8988T (cell line): ENCODE measurements around the gene DLG2.
"Not testable (repeated sequence)": the region's sequence is repeated elsewhere in the genome, so short reads cannot be mapped to it uniquely, and the experiment has no call there.

Experiments
- DNase-seq: peaks from one replicate; pipeline ENCODE4 v3.0.0; 2011

The DLG2 gene

DNA sequence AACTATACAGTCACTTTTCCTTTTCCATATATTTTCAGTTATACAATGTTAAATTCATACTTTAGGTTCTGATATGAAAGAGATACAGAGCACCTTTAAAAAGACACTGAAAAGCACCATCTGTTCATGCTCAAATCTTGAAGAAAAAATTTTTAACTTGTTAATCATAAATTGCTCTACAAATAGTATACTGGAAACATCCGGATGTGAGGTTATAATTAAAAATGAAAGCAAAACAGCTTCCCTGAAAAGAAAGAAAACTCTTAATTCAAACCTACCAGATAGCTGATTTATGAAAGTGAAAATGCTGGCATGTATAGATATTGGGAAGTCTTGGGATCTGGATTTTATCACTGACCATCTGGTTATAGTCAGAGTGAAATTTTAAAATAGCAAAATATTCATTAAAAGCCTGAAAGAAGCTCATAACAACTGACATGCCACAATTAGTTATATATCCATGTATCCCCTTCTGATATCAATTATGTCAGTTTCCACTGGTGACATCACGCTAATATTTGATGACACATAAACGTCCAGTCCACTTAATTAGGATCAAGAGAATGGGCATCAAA, 740.0 kb downstream of the DLG2 start:
- no peak for DNase-seq

- no peak for DNase-seq
Measured at GRCh38 chr11:84886344-84886743, 740.8 kb downstream of the DLG2 start.

DNA sequence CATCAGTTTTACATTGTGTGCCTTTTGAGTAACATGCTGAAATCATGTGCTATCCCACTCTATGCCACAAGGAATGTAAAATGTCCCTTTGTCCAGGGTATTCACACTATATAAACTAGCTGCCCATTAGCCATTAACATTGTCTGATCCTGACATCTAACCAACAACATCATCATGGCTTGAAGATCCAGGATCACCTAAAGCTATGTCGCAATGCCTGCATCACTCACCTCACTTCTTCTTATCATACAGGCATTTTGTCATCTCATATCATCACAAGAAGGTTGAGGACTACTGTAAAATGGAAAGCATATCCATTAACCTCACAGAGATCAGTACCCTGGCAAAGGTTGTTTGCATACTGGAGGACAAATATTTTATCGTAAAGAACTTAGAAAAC, 742.3 kb downstream of the DLG2 start:
- no peak for DNase-seq

- DNase-seq: no peak
Measured at GRCh38 chr11:84882056-84882455, 745.1 kb downstream of the DLG2 start.

- DNase-seq: no peak
Measured at GRCh38 chr11:84871116-84871515, 756.0 kb downstream of the DLG2 start.

GRCh38 chr11:84870486-84870885, 756.7 kb downstream of the DLG2 start:
- DNase-seq: no peak

- DNase-seq: no peak
Measured at GRCh38 chr11:84866922-84867321, 760.2 kb downstream of the DLG2 start.

DNA sequence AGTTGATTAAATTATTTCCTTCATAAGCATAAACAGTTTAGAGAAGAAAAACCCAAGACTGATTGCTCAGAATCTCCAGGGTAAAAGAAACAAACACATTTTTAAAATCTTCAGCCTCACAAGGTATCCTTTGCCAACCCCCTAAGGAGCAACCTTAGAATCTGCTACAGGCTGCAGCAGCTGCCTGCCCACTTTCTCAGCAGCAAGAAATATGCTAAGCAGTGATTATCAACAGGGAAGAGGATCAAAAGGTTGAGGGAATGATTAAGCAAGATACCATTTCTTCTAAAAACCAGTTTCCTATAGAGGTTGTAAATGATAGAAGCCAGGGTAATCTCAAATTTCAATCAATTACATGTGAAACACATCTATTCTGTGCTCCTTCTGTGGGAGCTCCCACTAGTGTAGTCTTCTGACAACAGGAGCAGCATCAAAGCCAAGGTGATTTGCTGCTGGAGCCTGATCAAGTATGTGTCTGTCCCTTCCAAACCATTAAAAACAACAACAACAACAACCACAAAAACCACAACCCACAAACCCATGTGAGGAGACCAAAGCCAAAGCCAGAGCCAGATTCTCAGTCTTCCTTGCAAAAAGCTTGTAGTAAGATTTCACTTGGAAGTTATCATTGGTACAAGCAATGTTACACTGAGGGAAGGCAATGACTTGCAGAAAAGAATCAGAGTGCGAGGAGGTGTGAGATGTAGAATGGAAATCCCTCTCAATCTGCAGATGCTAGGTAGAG, 761.2 kb downstream of the DLG2 start:
- DNase-seq: no peak

- no peak for DNase-seq
Measured at GRCh38 chr11:84865257-84865656, 761.9 kb downstream of the DLG2 start.

DNA sequence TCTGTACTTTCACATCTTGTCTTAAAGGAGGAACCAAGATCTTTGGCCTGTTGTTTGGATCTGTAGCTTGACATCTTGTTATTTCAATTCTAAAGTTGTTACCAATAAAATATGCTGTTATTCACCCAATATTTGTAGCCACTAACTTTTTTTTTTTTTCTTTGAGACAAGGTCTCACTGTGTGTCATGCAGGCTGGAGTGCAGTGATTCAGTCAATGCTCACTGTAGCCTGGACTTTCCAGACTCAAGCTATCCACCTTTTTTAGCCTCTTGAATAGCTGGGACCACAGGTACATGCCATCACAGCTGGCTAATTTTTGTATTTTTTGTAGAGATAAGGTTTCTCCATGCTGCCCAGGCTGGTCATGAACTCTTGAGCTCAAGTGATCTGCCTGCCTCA, 769.4 kb downstream of the DLG2 start:
- DNase-seq: no peak

- no peak for DNase-seq
Measured at GRCh38 chr11:84855508-84856245, 771.5 kb downstream of the DLG2 start.

GRCh38 chr11:84854498-84854880, 772.7 kb downstream of the DLG2 start:
- DNase-seq: no peak

DNA sequence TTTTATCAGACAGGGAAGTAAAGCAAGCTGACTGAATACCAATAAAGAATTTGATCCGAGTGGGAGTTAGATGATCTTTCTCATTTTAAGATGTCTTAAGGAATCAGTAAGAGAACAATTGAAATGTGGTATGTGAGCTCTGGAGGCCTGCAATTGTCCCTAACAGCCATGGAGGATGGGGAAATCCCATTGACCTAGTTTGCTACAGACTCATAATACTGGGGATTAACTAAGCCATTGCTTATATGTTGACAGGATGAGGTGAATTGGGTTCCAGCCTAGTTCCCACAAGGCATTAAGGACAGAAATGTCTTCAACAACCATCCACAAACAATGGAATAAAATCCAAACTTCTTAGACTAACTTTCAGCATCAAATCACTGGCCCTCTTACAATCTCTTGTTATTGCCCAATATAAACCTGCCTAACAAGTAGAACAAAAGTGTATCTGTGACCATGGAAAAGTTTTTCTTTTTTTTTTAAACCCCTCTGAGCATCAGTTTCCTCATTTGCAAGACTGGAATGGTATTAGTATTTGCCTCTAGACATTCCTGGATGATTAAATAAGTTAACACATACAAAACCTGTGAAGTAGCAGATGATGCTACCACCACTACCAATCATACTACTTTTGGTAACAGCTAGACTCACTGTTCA, 773.2 kb downstream of the DLG2 start:
- no peak for DNase-seq

- no peak for DNase-seq
Measured at GRCh38 chr11:84847842-84848241, 779.3 kb downstream of the DLG2 start.

DNA sequence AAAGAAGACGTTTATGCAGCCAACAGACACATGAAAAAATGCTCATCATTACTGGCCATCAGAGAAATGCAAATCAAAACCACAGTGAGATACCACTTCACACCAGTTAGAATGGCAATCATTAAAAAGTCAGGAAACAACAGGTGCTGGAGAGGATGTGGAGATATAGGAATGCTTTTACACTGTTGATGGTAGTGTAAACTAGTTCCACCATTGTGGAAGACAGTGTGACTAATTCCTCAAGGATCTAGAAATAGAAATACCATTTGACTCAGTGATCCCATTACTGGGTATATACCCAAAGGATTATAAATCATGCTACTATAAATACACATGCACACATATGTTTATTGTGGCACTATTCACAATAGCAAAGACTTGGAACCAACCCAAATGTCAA, 786.9 kb downstream of the DLG2 start:
- DNase-seq: not testable (repeated sequence)

- DNase-seq: no peak
Measured at GRCh38 chr11:84837402-84838069, 789.6 kb downstream of the DLG2 start.

DNA sequence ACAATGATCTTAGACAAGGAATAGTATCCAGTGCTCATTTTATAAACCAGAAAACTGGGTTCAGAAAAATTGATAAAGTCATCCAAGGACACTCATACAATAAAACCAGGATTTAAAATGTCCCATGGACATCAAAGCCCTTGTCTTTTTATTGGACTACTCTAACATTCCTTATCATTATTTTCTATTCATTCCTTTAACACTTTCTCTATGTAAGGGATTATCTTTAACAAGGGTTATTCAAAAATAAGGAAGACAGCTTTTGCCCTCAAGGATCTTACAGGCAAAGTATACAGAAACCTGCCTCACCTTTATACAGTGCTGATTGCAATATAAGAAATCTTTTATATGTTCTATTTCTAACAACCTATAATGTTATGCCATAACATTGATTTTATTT, 790.8 kb downstream of the DLG2 start:
- no peak for DNase-seq

- DNase-seq: no peak
Measured at GRCh38 chr11:84833488-84834088, 793.6 kb downstream of the DLG2 start.

DNA sequence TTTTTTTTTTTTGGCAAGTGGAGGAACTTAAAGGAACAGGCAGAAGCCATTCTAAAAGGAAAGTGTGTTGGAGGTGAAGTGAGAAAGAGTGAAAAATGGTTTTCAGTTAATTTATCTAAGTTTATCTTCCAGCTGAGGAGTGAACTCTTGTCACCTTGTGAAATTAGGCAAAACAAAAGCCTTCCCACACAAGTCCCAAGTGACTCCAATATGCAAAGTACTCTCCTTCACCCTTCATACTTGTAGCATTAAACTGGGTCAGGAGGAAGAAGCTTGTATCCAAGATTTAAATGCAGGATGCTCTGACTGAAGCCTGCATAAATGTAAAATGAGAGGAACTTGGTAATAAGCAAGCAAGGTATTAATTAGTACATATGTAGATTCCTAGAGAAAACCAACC, 796.8 kb downstream of the DLG2 start:
- no peak for DNase-seq

DNA sequence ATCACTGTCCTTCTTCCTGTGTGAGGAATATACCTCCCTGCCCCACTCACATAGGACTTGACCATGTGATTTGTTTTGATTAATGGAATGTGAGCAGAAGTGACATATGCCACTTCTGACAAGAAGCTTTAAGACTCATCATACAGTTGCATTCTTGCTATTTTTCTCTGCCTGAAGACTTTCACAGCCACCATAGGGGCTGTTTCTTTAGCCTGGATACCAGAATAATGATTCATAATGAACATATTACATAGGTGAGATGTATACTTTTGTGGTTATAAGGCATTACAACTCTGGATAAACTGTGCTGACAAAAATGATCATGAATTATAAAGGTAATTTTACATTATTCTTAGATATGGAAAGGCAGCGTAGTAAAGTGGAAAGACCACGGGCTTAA, 798.0 kb downstream of the DLG2 start:
- no peak for DNase-seq

- DNase-seq: no peak
Measured at GRCh38 chr11:84828616-84829015, 798.5 kb downstream of the DLG2 start.

DNA sequence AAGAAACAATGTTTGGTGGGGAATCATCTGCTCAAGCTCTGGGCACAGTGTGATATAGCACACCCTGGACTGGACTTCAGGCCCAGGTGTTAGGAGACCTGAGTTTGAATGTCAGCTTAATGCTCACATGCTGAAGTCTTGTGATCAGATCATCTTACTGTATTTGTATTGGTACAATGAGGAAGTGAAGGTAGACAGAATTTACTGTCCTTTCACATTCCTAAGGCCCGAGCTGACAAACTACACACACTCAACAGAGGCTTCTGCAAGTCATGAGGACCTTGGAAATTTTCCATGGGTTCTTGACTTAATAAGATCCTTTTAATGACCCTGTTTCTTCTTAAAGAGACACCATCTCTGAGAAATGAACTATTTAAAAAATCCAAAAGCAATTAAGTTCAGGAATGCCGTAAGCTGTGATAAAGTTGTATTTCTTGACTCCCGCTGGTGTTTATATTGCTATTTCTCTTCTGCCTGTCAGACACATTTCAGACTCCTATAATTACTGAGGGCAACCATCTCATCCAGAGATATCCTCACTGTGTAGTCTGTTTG, 802.0 kb downstream of the DLG2 start:
- no peak for DNase-seq
